GM23338 (cell line): ENCODE results near the gene KCNMB2. TPM values are rescaled to one million over a fixed set of nuclear protein-coding genes. Genes with fewer than 3 reads are reported as not detected.

Experiments used
- ATAC-seq: fragments of 200-7000 bp; cut with Tn5 transposase; 3 replicates; pipeline ENCODE4 v1.9.1; 2020
- DNase-seq: peaks from one replicate; pipeline ENCODE4 v3.0.0-alpha.2; 2015; ENCODE audit warnings: low spot score
- H2AFZ ChIP-seq: fragments of 200-600 bp; sonication (generic); 2 replicates; pipeline ENCODE4 v1.8.0; 2016; ENCODE audit warnings: antibody characterized with exemption, mild to moderate bottlenecking, moderate library complexity
- H3F3A ChIP-seq: fragments of 200-600 bp; sonication (generic); replicated peaks from 2 replicates; pipeline ENCODE4 v1.8.0; 2017; ENCODE audit warnings: antibody characterized with exemption, mixed run types, low read depth
- H3K27ac ChIP-seq: fragments of 200-600 bp; sonication (generic); 2 replicates; pipeline ENCODE4 v1.6.1; 2016; ENCODE audit warnings: low read depth
- H3K27me3 ChIP-seq: fragments of 200-600 bp; sonication (generic); 2 replicates; pipeline ENCODE4 v1.8.0; 2016; ENCODE audit warnings: mild to moderate bottlenecking, mixed run types, moderate library complexity; ENCODE audit not compliant: insufficient read depth
- H3K36me3 ChIP-seq: fragments of 200-600 bp; sonication (generic); 2 replicates; pipeline ENCODE4 v1.8.0; 2016; ENCODE audit warnings: mild to moderate bottlenecking; ENCODE audit not compliant: insufficient read depth
- H3K4me1 ChIP-seq: fragments of 200-600 bp; sonication (generic); 2 replicates; pipeline ENCODE4 v1.8.0; 2016; ENCODE audit warnings: mild to moderate bottlenecking, moderate library complexity; ENCODE audit not compliant: insufficient read depth
- H3K4me2 ChIP-seq: fragments of 200-600 bp; sonication (generic); 2 replicates; pipeline ENCODE4 v1.7.1; 2017; ENCODE audit warnings: mixed run types
- H3K4me3 ChIP-seq: fragments of 200-600 bp; sonication (generic); 2 replicates; pipeline ENCODE4 v1.6.1; 2016; ENCODE audit warnings: mixed run types
- H3K79me2 ChIP-seq: fragments of 200-600 bp; sonication (generic); replicated peaks from 2 replicates; pipeline ENCODE4 v1.8.0; 2017; ENCODE audit warnings: mild to moderate bottlenecking; ENCODE audit not compliant: insufficient read depth
- H3K9me2 ChIP-seq: fragments of 200-600 bp; sonication (generic); 2 replicates; pipeline ENCODE4 v1.8.0; 2017; ENCODE audit not compliant: insufficient read depth
- H4K20me1 ChIP-seq: fragments of 200-600 bp; sonication (generic); replicated peaks from 2 replicates; pipeline ENCODE4 v1.8.0; 2017; ENCODE audit warnings: mild to moderate bottlenecking; ENCODE audit not compliant: insufficient read depth
- H3K27ac Mint-ChIP-seq: 2 replicates; pipeline ENCODE4 v1.8.0; 2020; ENCODE audit warnings: inconsistent platforms, mild to moderate bottlenecking, moderate library complexity, mixed read lengths
- H3K27me3 Mint-ChIP-seq: 3 replicates; pipeline ENCODE4 v1.8.0; 2022; ENCODE audit warnings: low read depth, mild to moderate bottlenecking, moderate library complexity, mixed read lengths, inconsistent platforms; ENCODE audit not compliant: insufficient read depth, poor library complexity
- H3K36me3 Mint-ChIP-seq: 3 replicates; pipeline ENCODE4 v1.8.0; 2021; ENCODE audit warnings: low read depth, mild to moderate bottlenecking, inconsistent platforms, moderate library complexity, mixed read lengths
- H3K4me1 Mint-ChIP-seq: 3 replicates; pipeline ENCODE4 v1.8.0; 2020; ENCODE audit warnings: mild to moderate bottlenecking, inconsistent platforms, mixed read lengths
- H3K4me3 Mint-ChIP-seq: 3 replicates; pipeline ENCODE4 v1.8.0; 2021; ENCODE audit warnings: moderate library complexity, mild to moderate bottlenecking, inconsistent platforms, mixed read lengths
- H3K9me3 Mint-ChIP-seq: 3 replicates; pipeline ENCODE4 v1.8.0; 2020; ENCODE audit warnings: moderate library complexity, mild to moderate bottlenecking, inconsistent platforms, mixed read lengths
- CREB1 ChIP-seq: fragments of 250-450 bp; sonication (Bioruptor Pico); IDR thresholded peaks from 2 replicates; pipeline ENCODE4 v1.5.0; 2020; ENCODE audit warnings: low read depth, mild to moderate bottlenecking, moderate library complexity
- CTCF ChIP-seq, 2 experiments: fragments of 200-600 bp in 1 of 2; sonication (generic) in 1 of 2; conservative IDR thresholded peaks; 2 replicates each; pipeline versions ENCODE4 v1.5.1 to v1.6.1; 2016 to 2017; ENCODE audit warnings: antibody characterized with exemption in 2 of 2, low read depth in 2 of 2, mild to moderate bottlenecking in 2 of 2, moderate library complexity in 1 of 2
- EZH2 ChIP-seq: fragments of 200-600 bp; sonication (generic); IDR thresholded peaks from one replicate; pipeline ENCODE4 v1.8.0; 2017; ENCODE audit warnings: antibody characterized with exemption, mild to moderate bottlenecking, low read depth; ENCODE audit not compliant: unreplicated experiment
- EZH2phosphoT487 ChIP-seq: fragments of 200-600 bp; sonication (generic); IDR thresholded peaks from one replicate; pipeline ENCODE4 v1.8.1; 2018; ENCODE audit warnings: antibody characterized with exemption; ENCODE audit not compliant: unreplicated experiment
- JUNB ChIP-seq: IDR thresholded peaks from one replicate; pipeline ENCODE4 v1.6.1; 2016; ENCODE audit warnings: antibody characterized with exemption; ENCODE audit not compliant: unreplicated experiment
- NANOG ChIP-seq: IDR thresholded peaks from 2 replicates; pipeline ENCODE4 v1.6.1; 2016; ENCODE audit warnings: antibody characterized with exemption, borderline replicate concordance
- POLR2AphosphoS5 ChIP-seq: IDR thresholded peaks from 2 replicates; pipeline ENCODE4 v1.6.1; 2016; ENCODE audit warnings: antibody characterized with exemption, low read depth
- STAT1 ChIP-seq: IDR thresholded peaks from one replicate; pipeline ENCODE4 v1.6.1; 2016; ENCODE audit warnings: antibody characterized with exemption; ENCODE audit not compliant: unreplicated experiment
- ZNF114 ChIP-seq: fragments of 250-450 bp; sonication (Bioruptor Pico); IDR thresholded peaks from 2 replicates; pipeline ENCODE4 v1.5.0; 2020; ENCODE audit warnings: mild to moderate bottlenecking, moderate library complexity
- ZNF331 ChIP-seq: fragments of 250-450 bp; sonication (Bioruptor Pico); IDR thresholded peaks from 2 replicates; pipeline ENCODE4 v1.5.0; 2020; ENCODE audit warnings: low read depth, mild to moderate bottlenecking, moderate library complexity
- ZNF462 ChIP-seq: fragments of 250-450 bp; sonication (Bioruptor Pico); IDR thresholded peaks from 2 replicates; pipeline ENCODE4 v1.5.0; 2020; ENCODE audit warnings: mild to moderate bottlenecking, moderate library complexity
- polyA plus RNA-seq: library from polyadenylated mRNA; unstranded; fragments of >200 nt; fragmentation: Nextera tagmentation; extraction: Ambion mirVana; gene quantifications from 2 replicates; pipeline ENCODE4 v1.2.1, GENCODE V29; 2016
- total RNA-seq: library from RNA; depleted of rRNA; stranded (reverse); fragments of >200 nt; shearing (Covaris generic); gene quantifications from 2 replicates; pipeline ENCODE4 v1.2.3, GENCODE V29; 2014
- TF ChIP-seq, protein P1 (sequence below): IDR thresholded peaks from 2 replicates; pipeline ENCODE4 v1.6.1; 2016; ENCODE audit warnings: antibody characterized with exemption
- TF ChIP-seq, protein P2 (sequence below): IDR thresholded peaks from one replicate; pipeline ENCODE4 v1.6.1; 2018; ENCODE audit warnings: antibody characterized with exemption; ENCODE audit not compliant: unreplicated experiment

The KCNMB2 gene
- total and polyA plus RNA-seq, 2 experiments from 2014 or later, result 0.53 TPM; not detected in 1

- ATAC-seq, result no peak
- H3K9me2 ChIP-seq, result 0 out of 2 replicates have a peak, but pooled peaks cover 5% of the 10 kb centered on the region
- H3F3A ChIP-seq, result no peaks in the 10 kb centered on the region
- H2AFZ ChIP-seq, result no peak overlapping the region
- no peak overlapping the region for H3K4me3 ChIP-seq
- Mint-ChIP-seq H3K4me1 (peaks cover 11% of the 10 kb centered on the region), H3K27ac (no peak overlapping the region), H3K36me3 (no peaks in the 10 kb centered on the region), H3K4me3 (no peak overlapping the region), H3K27me3 (no peaks in the 10 kb centered on the region), H3K9me3 (no peaks in the 10 kb centered on the region)
- DNase-seq, result no peak
- H3K27me3 ChIP-seq, result no peaks in the 10 kb centered on the region
- H3K4me1 ChIP-seq, result 0 out of 2 replicates have a peak, but pooled peaks cover 6% of the 10 kb centered on the region
- no peak overlapping the region for H3K27ac ChIP-seq
- no peaks in the 10 kb centered on the region for H3K36me3 ChIP-seq
- no peaks in the 10 kb centered on the region for H3K79me2 ChIP-seq
- H4K20me1 ChIP-seq, result 0 out of 2 replicates have a peak, but pooled peaks cover 3% of the 10 kb centered on the region
- no peak for TF ChIP-seq ZNF114
- no peak for TF ChIP-seq EZH2
- TF ChIP-seq, protein P1, sequence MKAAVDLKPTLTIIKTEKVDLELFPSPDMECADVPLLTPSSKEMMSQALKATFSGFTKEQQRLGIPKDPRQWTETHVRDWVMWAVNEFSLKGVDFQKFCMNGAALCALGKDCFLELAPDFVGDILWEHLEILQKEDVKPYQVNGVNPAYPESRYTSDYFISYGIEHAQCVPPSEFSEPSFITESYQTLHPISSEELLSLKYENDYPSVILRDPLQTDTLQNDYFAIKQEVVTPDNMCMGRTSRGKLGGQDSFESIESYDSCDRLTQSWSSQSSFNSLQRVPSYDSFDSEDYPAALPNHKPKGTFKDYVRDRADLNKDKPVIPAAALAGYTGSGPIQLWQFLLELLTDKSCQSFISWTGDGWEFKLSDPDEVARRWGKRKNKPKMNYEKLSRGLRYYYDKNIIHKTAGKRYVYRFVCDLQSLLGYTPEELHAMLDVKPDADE, result no peak
- TF ChIP-seq ZNF331 (CRISPR knock-in tag), result no peak
- no peak for TF ChIP-seq NANOG
- TF ChIP-seq ZNF462, result no peak
- TF ChIP-seq EZH2phosphoT487, result no peak
- TF ChIP-seq, protein P2, sequence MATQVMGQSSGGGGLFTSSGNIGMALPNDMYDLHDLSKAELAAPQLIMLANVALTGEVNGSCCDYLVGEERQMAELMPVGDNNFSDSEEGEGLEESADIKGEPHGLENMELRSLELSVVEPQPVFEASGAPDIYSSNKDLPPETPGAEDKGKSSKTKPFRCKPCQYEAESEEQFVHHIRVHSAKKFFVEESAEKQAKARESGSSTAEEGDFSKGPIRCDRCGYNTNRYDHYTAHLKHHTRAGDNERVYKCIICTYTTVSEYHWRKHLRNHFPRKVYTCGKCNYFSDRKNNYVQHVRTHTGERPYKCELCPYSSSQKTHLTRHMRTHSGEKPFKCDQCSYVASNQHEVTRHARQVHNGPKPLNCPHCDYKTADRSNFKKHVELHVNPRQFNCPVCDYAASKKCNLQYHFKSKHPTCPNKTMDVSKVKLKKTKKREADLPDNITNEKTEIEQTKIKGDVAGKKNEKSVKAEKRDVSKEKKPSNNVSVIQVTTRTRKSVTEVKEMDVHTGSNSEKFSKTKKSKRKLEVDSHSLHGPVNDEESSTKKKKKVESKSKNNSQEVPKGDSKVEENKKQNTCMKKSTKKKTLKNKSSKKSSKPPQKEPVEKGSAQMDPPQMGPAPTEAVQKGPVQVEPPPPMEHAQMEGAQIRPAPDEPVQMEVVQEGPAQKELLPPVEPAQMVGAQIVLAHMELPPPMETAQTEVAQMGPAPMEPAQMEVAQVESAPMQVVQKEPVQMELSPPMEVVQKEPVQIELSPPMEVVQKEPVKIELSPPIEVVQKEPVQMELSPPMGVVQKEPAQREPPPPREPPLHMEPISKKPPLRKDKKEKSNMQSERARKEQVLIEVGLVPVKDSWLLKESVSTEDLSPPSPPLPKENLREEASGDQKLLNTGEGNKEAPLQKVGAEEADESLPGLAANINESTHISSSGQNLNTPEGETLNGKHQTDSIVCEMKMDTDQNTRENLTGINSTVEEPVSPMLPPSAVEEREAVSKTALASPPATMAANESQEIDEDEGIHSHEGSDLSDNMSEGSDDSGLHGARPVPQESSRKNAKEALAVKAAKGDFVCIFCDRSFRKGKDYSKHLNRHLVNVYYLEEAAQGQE, result no peak
- no peak for TF ChIP-seq CTCF (conservative IDR thresholded peaks at IDR 0.05; ENCODE audit: low read depth in 2 of 2)
- no peak for TF ChIP-seq POLR2AphosphoS5
- no peak for TF ChIP-seq JUNB
- TF ChIP-seq STAT1, result no peak
- no peak for TF ChIP-seq CREB1 (CRISPR knock-in tag)
- H3K4me2 ChIP-seq, result no peak overlapping the region
Observed at GRCh38 chr3:178772746-178773145, 236.5 kb downstream of the KCNMB2 start.
